Upper lobe of left lung (tissue), 6 donors: ENCODE data around the gene PRLR. TPM values are rescaled to one million over a fixed set of nuclear protein-coding genes. Genes with fewer than 3 reads are reported as not detected.
A peak's percentile ranks its signal among the peaks of the same experiment; 100 is the strongest.

Source experiments
- ATAC-seq, 2 donors: fragments of 200-7000 bp; cut with Tn5 transposase; one replicate each; pipeline ENCODE4 v1.9.1; 2022; ENCODE audit warnings: mild to moderate bottlenecking in 2 of 2, moderate library complexity in 2 of 2; ENCODE audit not compliant: low FRiP score in 2 of 2
- DNase-seq, 2 donors: peaks; one replicate each; pipeline ENCODE4 v3.0.0-alpha.2; 2019 to 2020
- H3K27ac ChIP-seq, 4 donors: fragments of 200-600 bp; sonication (generic); one replicate each; pipeline ENCODE4 v1.5.1; 2016 to 2019
- H3K27me3 ChIP-seq, 4 donors: fragments of 200-600 bp; sonication (generic); one replicate each; pipeline ENCODE4 v1.5.1; 2017 to 2019
- H3K36me3 ChIP-seq, 4 donors: fragments of 200-600 bp; sonication (generic); one replicate each; pipeline ENCODE4 v1.5.1; 2016 to 2019
- H3K4me1 ChIP-seq, 4 donors: fragments of 200-600 bp; sonication (generic); one replicate each; pipeline ENCODE4 v1.5.1; 2018 to 2019
- H3K4me3 ChIP-seq, 4 donors: fragments of 200-600 bp; sonication (generic); one replicate each; pipeline ENCODE4 v1.5.1; 2017 to 2019; ENCODE audit warnings: mild to moderate bottlenecking in 2 of 4, moderate library complexity in 1 of 4
- H3K9me3 ChIP-seq, 4 donors: fragments of 200-600 bp; sonication (generic); one replicate each; pipeline ENCODE4 v1.5.1; 2018 to 2019
- EP300 ChIP-seq, 4 donors: sonication (generic); formaldehyde crosslinking; IDR thresholded peaks; one replicate each; pipeline ENCODE4 v1.5.1; 2017; ENCODE audit warnings: antibody characterized with exemption in 4 of 4, control low read depth in 2 of 4
- POLR2A ChIP-seq, 4 donors: fragments of 450-650 bp; IDR thresholded peaks; one replicate each; pipeline ENCODE4 v1.5.1; 2016 to 2017; ENCODE audit warnings: antibody characterized with exemption in 4 of 4, mild to moderate bottlenecking in 2 of 4
- POLR2AphosphoS5 ChIP-seq, 2 donors: sonication (generic); formaldehyde crosslinking; IDR thresholded peaks; one replicate each; pipeline ENCODE4 v1.5.1; 2017; ENCODE audit warnings: antibody characterized with exemption in 2 of 2
- whole genome bisulfite sequencing, 2 donors: methylation state at CpG; one replicate each; pipeline ENCODE4 v1.1.5; 2017 to 2018; 5-methylcytosine and 5-hydroxymethylcytosine counted together
- total RNA-seq, 6 donors: library from RNA; depleted of rRNA in 4 of 6; stranded (reverse); fragments of >200 nt in 4 of 6; gene quantifications; one replicate each; pipeline versions ENCODE4 v1.1.0 to v1.2.1, GENCODE V29; 2016 to 2021
- TF ChIP-seq, protein P1 (sequence below), 6 experiments: fragments of 450-650 bp in 4 of 6; fragments of 200-600 bp in 2 of 6; sonication (generic) in 2 of 6; IDR thresholded peaks; one replicate each; pipeline ENCODE4 v1.5.1; 2016 to 2019; ENCODE audit warnings: antibody characterized with exemption in 6 of 6
- donor health status: DM: no; HTN: no; CAD: no; lungs with moderate emphysema.
- donor health status: DM: no; HTN: yes; CAD: no; lungs with severe emphysema.

The PRLR gene
- total RNA-seq, 6 donors from 2014 or later: 0.49 to 3.6 (median 1.8) TPM; not detected in 1

DNA sequence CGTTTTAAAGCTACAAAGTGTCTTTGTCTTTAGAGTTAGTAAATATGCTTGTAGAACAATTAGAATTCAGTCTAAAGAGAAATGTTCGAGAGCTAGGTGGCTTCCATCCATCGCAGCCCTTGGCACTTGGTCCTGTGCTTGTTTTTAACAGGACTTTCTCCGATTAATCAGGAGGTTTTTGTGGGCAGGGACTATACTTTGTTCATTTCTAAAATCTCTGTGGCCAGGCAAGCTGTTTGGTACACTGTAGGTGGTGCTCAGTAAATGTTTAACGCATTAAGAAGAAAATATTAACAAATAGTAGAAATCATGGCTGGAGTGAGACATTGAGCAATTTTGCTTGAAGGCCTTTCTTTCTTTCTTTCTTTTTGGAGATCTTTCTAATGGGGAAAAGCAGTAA, 203.3 kb downstream of the PRLR start:
- DNase-seq: no peak
- ATAC-seq: no peak
- H3K9me3 ChIP-seq: no peaks in the 10 kb centered on the region
- no peak overlapping the region for H3K27ac ChIP-seq
- H3K4me1 ChIP-seq: peaks cover 0 to 3% (median 0%) of the 10 kb centered on the region in 4 donors
- TF ChIP-seq POLR2A (IDR thresholded peaks at IDR 0.05) (no peak), POLR2AphosphoS5 (IDR thresholded peaks at IDR 0.05) (no peak), EP300 (IDR thresholded peaks at IDR 0.05) (no peak)
- TF ChIP-seq, protein P1, sequence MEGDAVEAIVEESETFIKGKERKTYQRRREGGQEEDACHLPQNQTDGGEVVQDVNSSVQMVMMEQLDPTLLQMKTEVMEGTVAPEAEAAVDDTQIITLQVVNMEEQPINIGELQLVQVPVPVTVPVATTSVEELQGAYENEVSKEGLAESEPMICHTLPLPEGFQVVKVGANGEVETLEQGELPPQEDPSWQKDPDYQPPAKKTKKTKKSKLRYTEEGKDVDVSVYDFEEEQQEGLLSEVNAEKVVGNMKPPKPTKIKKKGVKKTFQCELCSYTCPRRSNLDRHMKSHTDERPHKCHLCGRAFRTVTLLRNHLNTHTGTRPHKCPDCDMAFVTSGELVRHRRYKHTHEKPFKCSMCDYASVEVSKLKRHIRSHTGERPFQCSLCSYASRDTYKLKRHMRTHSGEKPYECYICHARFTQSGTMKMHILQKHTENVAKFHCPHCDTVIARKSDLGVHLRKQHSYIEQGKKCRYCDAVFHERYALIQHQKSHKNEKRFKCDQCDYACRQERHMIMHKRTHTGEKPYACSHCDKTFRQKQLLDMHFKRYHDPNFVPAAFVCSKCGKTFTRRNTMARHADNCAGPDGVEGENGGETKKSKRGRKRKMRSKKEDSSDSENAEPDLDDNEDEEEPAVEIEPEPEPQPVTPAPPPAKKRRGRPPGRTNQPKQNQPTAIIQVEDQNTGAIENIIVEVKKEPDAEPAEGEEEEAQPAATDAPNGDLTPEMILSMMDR (IDR thresholded peaks at IDR 0.05): no peak
- no peaks in the 10 kb centered on the region for H3K27me3 ChIP-seq
- H3K36me3 ChIP-seq: no peaks in the 10 kb centered on the region
- H3K4me3 ChIP-seq: peak overlapping the region in 1 of 4 donors; percentile 6
- WGBS, 2 donors: 59 to 65% methylated on average over 5 of the region's 5 CpGs

DNA sequence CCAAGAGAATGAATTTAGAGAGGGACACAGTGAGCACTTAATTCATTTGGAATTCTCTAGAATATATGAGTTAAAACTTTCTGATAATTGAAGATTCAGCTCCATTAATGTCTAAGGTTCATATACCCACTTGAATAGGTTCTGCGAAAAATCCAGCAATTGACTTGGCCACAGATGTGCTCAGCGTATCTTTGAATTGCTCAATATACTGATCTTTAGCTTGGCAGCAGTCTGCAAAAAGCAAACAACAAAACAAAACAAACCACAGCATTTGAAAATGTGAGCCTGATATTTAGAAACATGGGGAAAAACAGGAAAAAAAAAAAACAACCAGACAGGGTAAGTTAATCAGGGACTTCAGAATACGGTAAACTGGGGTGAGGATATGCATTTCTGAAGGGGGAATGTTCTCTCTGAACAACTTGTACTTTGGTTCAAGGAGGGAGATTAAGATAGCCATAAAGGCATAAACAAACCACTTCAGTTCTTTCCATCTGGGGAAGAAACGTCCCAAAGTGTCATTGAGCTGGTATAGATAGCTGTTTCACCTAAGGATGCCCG, 203.9 kb downstream of the PRLR start:
- DNase-seq (no peak), ATAC-seq (no peak)
- H3K4me3 ChIP-seq: peak overlapping the region in 1 of 4 donors; percentile 6
- WGBS, 2 donors: 55 to 57% methylated on average over 5 of the region's 5 CpGs
- no peaks in the 10 kb centered on the region for H3K27me3 ChIP-seq
- H3K9me3 ChIP-seq: no peaks in the 10 kb centered on the region
- TF ChIP-seq POLR2A (IDR thresholded peaks at IDR 0.05) (no peak), EP300 (IDR thresholded peaks at IDR 0.05) (peak in 1 of 4 donors; percentile 45), POLR2AphosphoS5 (IDR thresholded peaks at IDR 0.05) (no peak)
- TF ChIP-seq, protein P1 (IDR thresholded peaks at IDR 0.05): no peak
- H3K4me1 ChIP-seq: peaks cover 0 to 3% (median 0%) of the 10 kb centered on the region in 4 donors
- no peaks in the 10 kb centered on the region for H3K36me3 ChIP-seq
- H3K27ac ChIP-seq: no peak overlapping the region

DNA sequence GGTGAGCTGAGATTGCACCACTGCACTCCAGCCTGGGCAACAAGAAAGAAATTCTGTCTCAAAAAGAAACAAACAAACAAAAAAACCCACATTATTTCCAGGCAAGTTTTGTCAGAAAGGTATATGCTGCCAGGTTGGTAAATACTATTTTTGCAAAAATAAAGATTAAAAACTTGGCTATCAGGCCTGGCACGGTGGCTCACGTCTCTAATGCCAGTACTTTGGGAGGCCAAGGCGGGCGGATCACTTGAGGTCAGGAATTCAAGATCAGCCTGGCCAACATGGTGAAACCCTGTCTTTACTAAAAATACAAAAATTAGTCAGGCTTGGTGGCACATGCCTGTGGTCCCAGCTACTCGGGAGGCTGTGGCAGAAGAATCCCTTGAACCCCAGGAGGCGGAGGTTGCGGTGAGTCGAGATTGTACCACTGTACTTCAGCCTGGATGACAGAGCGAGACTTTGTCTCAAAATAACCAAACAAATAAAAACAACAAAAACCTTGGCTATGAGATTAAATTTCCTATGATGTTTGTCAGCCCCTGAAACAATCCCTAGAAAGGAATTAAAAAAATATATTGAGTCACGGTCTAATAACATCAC, 205.3 kb downstream of the PRLR start:
- ATAC-seq (no peak), DNase-seq (no peak)
- Histone ChIP-seq H3K4me3 (no peak overlapping the region), H3K36me3 (no peaks in the 10 kb centered on the region), H3K27ac (no peak overlapping the region), H3K4me1 (peaks cover 0 to 3% (median 0%) of the 10 kb centered on the region in 4 donors), H3K9me3 (no peaks in the 10 kb centered on the region), H3K27me3 (no peaks in the 10 kb centered on the region)
- 87 to 91% methylated on average over 10 of the region's 10 CpGs for WGBS, 2 donors
- no peak for TF ChIP-seq POLR2A (IDR thresholded peaks at IDR 0.05)
- TF ChIP-seq, protein P1 (IDR thresholded peaks at IDR 0.05): no peak
- TF ChIP-seq POLR2AphosphoS5 (IDR thresholded peaks at IDR 0.05): no peak
- TF ChIP-seq EP300 (IDR thresholded peaks at IDR 0.05): no peak

DNA sequence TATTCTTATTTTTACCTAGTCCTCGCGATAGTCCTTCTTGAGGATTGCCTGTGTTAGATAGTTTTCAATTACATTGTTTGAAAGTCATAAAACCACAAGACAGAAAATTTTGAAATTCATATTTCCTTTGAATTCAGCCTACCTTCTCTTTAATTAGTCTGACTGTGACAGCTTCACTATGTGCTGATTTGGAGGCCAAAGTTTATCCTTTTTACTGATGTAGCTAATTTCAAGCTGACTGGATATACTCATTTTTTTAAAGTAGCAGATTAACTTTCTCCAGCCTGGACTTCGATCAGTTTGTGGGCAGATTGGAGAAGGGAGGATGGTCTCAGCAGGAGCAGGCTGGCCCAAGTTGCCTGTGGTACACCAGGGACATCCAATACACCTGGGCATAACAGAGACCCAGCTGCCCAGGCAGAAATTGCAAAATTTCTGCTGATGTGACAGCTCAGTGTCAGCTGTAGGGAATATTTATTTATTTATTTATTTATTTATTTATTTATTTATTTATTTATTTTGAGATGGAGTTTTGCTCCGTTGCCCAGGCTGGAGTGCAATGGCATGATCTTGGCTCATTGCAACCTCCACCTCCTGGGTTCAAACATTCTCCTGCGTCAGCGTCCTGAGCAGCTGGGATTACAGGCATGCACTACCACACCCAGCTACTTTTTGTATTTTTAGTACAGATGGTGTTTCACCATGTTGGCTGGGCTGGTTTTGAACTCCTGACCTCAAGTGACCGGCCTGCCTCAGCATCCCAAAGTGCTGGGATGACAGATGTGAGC, 206.7 kb downstream of the PRLR start:
- Histone ChIP-seq H3K27me3 (no peaks in the 10 kb centered on the region), H3K4me1 (peaks cover 0 to 3% (median 0%) of the 10 kb centered on the region in 4 donors), H3K36me3 (no peaks in the 10 kb centered on the region), H3K27ac (no peak overlapping the region), H3K9me3 (no peaks in the 10 kb centered on the region), H3K4me3 (no peak overlapping the region)
- WGBS, 2 donors: 90 to 91% methylated on average over 7 of the region's 7 CpGs
- ATAC-seq (no peak), DNase-seq (no peak)
- TF ChIP-seq POLR2AphosphoS5 (IDR thresholded peaks at IDR 0.05): no peak
